Kidney epithelial cell (primary cell): Measurements from ENCODE around the gene LSM5. TPM values are rescaled to one million over a fixed set of nuclear protein-coding genes. Genes with fewer than 3 reads are reported as not detected.

Experiments used
- DNase-seq: peaks from one replicate; pipeline ENCODE4 v3.0.0-alpha.2; 2010; ENCODE audit warnings: low read depth
- H3K27me3 ChIP-seq: 2 replicates; pipeline ENCODE4 v1.6.0; 2011; ENCODE audit warnings: low read length; ENCODE audit not compliant: control insufficient read depth, insufficient read depth
- H3K36me3 ChIP-seq: 2 replicates; pipeline ENCODE4 v1.5.1; 2011; ENCODE audit warnings: low read length; ENCODE audit not compliant: control insufficient read depth, insufficient read depth
- H3K4me3 ChIP-seq: 2 replicates; pipeline ENCODE4 v1.5.1; 2011; ENCODE audit warnings: low read depth, mild to moderate bottlenecking, control low read depth, low read length
- CTCF ChIP-seq: IDR thresholded peaks from 2 replicates; pipeline ENCODE4 v1.5.1; 2011; ENCODE audit warnings: mild to moderate bottlenecking, moderate library complexity, low read length, control low read depth, inconsistent platforms; ENCODE audit not compliant: insufficient read depth, poor library complexity, severe bottlenecking
- total RNA-seq: library from RNA; depleted of rRNA; stranded (reverse); fragments of >200 nt; gene quantifications from 2 replicates; pipeline ENCODE4 v1.2.3, GENCODE V29; 2015

LSM5 gene
- total RNA-seq, 1 donor from 2014 or later = 10.0 TPM

GRCh38 chr7:32533276-32534029, 43.3 kb upstream of the LSM5 start:
- no peak for TF ChIP-seq CTCF
- H3K4me3 ChIP-seq = no peak overlapping the region
- no peak for DNase-seq
- no peaks in the 10 kb centered on the region for H3K36me3 ChIP-seq
- H3K27me3 ChIP-seq = no peaks in the 10 kb centered on the region

GRCh38 chr7:32532716-32533115, 42.5 kb upstream of the LSM5 start:
- H3K36me3 ChIP-seq = no peaks in the 10 kb centered on the region
- TF ChIP-seq CTCF = no peak
- no peak for DNase-seq
- H3K4me3 ChIP-seq = no peak overlapping the region
- H3K27me3 ChIP-seq = no peaks in the 10 kb centered on the region

GRCh38 chr7:32532086-32532485, 41.9 kb upstream of the LSM5 start:
- Histone ChIP-seq H3K36me3 (no peaks in the 10 kb centered on the region), H3K4me3 (no peak overlapping the region), H3K27me3 (no peaks in the 10 kb centered on the region)
- TF ChIP-seq CTCF = no peak
- DNase-seq = no peak

- H3K27me3 ChIP-seq = no peaks in the 10 kb centered on the region
- H3K4me3 ChIP-seq = no peak overlapping the region
- H3K36me3 ChIP-seq = no peaks in the 10 kb centered on the region
- DNase-seq = no peak
- TF ChIP-seq CTCF = no peak
These were observed 41.2 kb upstream of the LSM5 start for GRCh38 chr7:32531402-32531801.

GRCh38 chr7:32525839-32526238, 35.7 kb upstream of the LSM5 start:
- no peak for TF ChIP-seq CTCF
- H3K4me3 ChIP-seq = no peak overlapping the region
- H3K27me3 ChIP-seq = no peaks in the 10 kb centered on the region
- no peak for DNase-seq
- H3K36me3 ChIP-seq = no peaks in the 10 kb centered on the region

- DNase-seq = no peak
- H3K27me3 ChIP-seq = no peaks in the 10 kb centered on the region
- no peak for TF ChIP-seq CTCF
- no peaks in the 10 kb centered on the region for H3K36me3 ChIP-seq
- H3K4me3 ChIP-seq = no peak overlapping the region
These were observed 34.5 kb upstream of the LSM5 start for GRCh38 chr7:32524631-32525030.
